Sigmoid colon (tissue), 4 donors: Measurements from ENCODE around the gene GDF7.

Source experiments
- CTCF ChIP-seq, 4 experiments: fragments of 450-650 bp in 3 of 4; fragments of 200-600 bp in 1 of 4; IDR thresholded peaks; one replicate each; pipeline ENCODE4 v1.5.1; 2016 to 2019; ENCODE audit warnings: antibody characterized with exemption in 4 of 4, mild to moderate bottlenecking in 3 of 4, moderate library complexity in 2 of 4
- EP300 ChIP-seq, 4 donors: sonication (generic); formaldehyde crosslinking; IDR thresholded peaks; one replicate each; pipeline ENCODE4 v1.6.1; 2017; ENCODE audit warnings: antibody characterized with exemption in 4 of 4
- POLR2A ChIP-seq, 2 donors: fragments of 450-650 bp; IDR thresholded peaks; one replicate each; pipeline ENCODE4 v1.6.1; 2016; ENCODE audit warnings: antibody characterized with exemption in 2 of 2, mild to moderate bottlenecking in 2 of 2, moderate library complexity in 2 of 2
- POLR2AphosphoS5 ChIP-seq, 4 donors: sonication (generic); formaldehyde crosslinking; IDR thresholded peaks; one replicate each; pipeline ENCODE4 v1.6.1; 2017; ENCODE audit warnings: antibody characterized with exemption in 4 of 4

GRCh38 chr2:20724500-20725053 lies 57.6 kb downstream of the GDF7 start:
- TF ChIP-seq EP300 (IDR thresholded peaks at IDR 0.05): no peak
- TF ChIP-seq CTCF (IDR thresholded peaks at IDR 0.05): no peak
- no peak for TF ChIP-seq POLR2A (IDR thresholded peaks at IDR 0.05)
- TF ChIP-seq POLR2AphosphoS5 (IDR thresholded peaks at IDR 0.05): no peak
